Activated B cell treated with CpG ODN at 0.5 μM for 24 hours (primary cell): ENCODE results near the gene PHF12. TPM values are rescaled to one million over a fixed set of nuclear protein-coding genes. Genes with fewer than 3 reads are reported as not detected.

Experiments
- ATAC-seq: fragments of 200-7000 bp; cut with Tn5 transposase; one replicate; pipeline ENCODE4 v1.10.0; 2021; ENCODE audit warnings: low read depth, mild to moderate bottlenecking, moderate library complexity
- CTCF ChIA-PET: fragments of 350-600 bp; sonication (Branson Sonifier 250); formaldehyde crosslinking; loops from one replicate; lab custom pipeline; 2021; ENCODE audit warnings: antibody characterized with exemption; lab: Charles Lee
- POLR2A ChIA-PET: fragments of 350-600 bp; sonication (Branson Sonifier 250); formaldehyde crosslinking; loops from one replicate; lab custom pipeline; 2021; ENCODE audit warnings: antibody characterized with exemption; lab: Charles Lee
- DNase-seq: peaks from one replicate; pipeline ENCODE4 v3.0.0; 2022
- H3K27ac Mint-ChIP-seq: one replicate; pipeline ENCODE4 v1.8.0; 2020; ENCODE audit warnings: mixed read lengths
- H3K27me3 Mint-ChIP-seq: one replicate; pipeline ENCODE4 v1.8.0; 2021; ENCODE audit warnings: mixed read lengths
- H3K36me3 Mint-ChIP-seq: one replicate; pipeline ENCODE4 v1.8.0; 2021; ENCODE audit warnings: low read depth, mixed read lengths
- H3K4me1 Mint-ChIP-seq: one replicate; pipeline ENCODE4 v1.8.0; 2021; ENCODE audit warnings: mixed read lengths
- H3K4me3 Mint-ChIP-seq: one replicate; pipeline ENCODE4 v1.8.0; 2020; ENCODE audit warnings: mild to moderate bottlenecking, mixed read lengths
- H3K9me3 Mint-ChIP-seq: one replicate; pipeline ENCODE4 v1.8.0; 2020; ENCODE audit warnings: mixed read lengths
- intact Hi-C: fragments of 100-400 bp; cut with micrococcal nuclease; formaldehyde crosslinking; loops from one replicate; pipeline ENCODE4 v1.15.1; 2024
- total RNA-seq: library from RNA; stranded (reverse); gene quantifications from 2 replicates; pipeline ENCODE4 v1.2.3, GENCODE V29; 2022
- TF ChIP-seq, protein P1 (sequence below): fragments of 200-600 bp; IDR thresholded peaks from one replicate; pipeline ENCODE4 v1.8.0; 2022; ENCODE audit warnings: antibody characterized with exemption, mild to moderate bottlenecking

PHF12 gene
- total RNA-seq, 1 donor from 2014 or later, result 96.5 TPM

DNA sequence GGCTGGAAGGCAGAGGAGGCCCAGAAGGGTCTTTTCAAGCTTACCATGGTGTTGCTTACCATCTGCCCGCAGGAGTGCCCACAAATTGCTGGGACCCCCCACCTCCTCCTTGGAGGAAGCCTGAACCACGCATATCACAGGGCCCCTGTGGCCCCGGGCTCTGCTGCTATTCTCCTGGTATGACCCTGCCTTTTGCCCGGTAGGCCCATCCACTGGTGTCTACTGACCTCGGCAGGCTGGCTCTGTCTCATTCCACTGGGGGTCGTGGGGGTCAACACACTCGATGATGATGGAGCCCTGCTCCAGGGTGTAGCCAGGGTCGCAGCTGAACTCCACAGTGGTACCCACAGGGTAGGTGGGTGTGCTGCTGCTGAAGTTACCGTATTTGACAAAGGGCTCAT lies 8.2 kb upstream of the PHF12 start:
- ATAC-seq (no peak), DNase-seq (no peak)
- no peak overlapping the region for H3K27ac Mint-ChIP-seq
- ChIA-PET POLR2A (no interaction called here), CTCF (no interaction called here)
- intact Hi-C loops, result loop anchor here (10.0 kb wide), 1 partner anchor 635 kb away; the partner anchor contains the start of gene ANKRD13B
- H3K4me1 Mint-ChIP-seq, result no peaks in the 10 kb centered on the region
- H3K4me3 Mint-ChIP-seq, result no peak overlapping the region
- TF ChIP-seq, protein P1, sequence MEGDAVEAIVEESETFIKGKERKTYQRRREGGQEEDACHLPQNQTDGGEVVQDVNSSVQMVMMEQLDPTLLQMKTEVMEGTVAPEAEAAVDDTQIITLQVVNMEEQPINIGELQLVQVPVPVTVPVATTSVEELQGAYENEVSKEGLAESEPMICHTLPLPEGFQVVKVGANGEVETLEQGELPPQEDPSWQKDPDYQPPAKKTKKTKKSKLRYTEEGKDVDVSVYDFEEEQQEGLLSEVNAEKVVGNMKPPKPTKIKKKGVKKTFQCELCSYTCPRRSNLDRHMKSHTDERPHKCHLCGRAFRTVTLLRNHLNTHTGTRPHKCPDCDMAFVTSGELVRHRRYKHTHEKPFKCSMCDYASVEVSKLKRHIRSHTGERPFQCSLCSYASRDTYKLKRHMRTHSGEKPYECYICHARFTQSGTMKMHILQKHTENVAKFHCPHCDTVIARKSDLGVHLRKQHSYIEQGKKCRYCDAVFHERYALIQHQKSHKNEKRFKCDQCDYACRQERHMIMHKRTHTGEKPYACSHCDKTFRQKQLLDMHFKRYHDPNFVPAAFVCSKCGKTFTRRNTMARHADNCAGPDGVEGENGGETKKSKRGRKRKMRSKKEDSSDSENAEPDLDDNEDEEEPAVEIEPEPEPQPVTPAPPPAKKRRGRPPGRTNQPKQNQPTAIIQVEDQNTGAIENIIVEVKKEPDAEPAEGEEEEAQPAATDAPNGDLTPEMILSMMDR, result no peak
- no peaks in the 10 kb centered on the region for H3K9me3 Mint-ChIP-seq
- H3K27me3 Mint-ChIP-seq, result peaks cover 14% of the 10 kb centered on the region
- no peaks in the 10 kb centered on the region for H3K36me3 Mint-ChIP-seq

DNA sequence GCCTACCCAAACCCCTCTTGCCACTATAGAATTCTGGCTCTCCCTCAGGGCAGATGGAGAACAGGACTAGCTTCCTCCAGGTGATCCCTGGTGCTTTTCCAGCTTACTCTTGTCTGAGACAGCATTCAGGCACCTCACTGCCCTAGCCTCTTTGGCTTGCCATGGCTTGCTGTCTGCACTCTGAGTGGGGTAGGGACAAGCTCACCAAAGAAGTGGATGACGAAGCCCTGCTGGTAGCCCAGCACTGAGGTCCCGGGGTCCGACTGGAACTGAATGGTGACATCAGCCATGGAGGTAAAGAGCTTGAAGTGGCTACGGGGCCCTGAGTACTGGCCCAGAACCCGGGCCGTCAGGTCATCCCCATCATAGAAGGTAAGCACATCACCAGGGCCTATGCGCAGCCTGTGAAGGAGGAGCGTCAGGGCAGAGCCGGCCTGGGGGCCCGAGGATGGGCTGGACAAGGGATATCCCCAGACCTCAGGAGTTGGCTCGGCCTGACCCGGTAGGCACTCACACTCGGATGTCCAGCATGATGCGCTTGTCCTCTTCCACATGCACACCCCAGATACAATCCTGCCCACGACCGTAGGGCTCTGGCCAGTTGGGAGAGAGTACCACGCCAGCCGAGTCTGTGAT lies 7.6 kb upstream of the PHF12 start:
- ATAC-seq (no peak), DNase-seq (no peak)
- no peak overlapping the region for H3K27ac Mint-ChIP-seq
- intact Hi-C loops, result loop anchor here (10.0 kb wide), 1 partner anchor 636 kb away; the partner anchor contains the start of gene ANKRD13B
- H3K4me1 Mint-ChIP-seq, result no peaks in the 10 kb centered on the region
- H3K27me3 Mint-ChIP-seq, result peaks cover 10% of the 10 kb centered on the region
- H3K36me3 Mint-ChIP-seq, result no peaks in the 10 kb centered on the region
- no peak overlapping the region for H3K4me3 Mint-ChIP-seq
- ChIA-PET CTCF (no interaction called here), POLR2A (no interaction called here)
- TF ChIP-seq, protein P1, result no peak
- H3K9me3 Mint-ChIP-seq, result no peaks in the 10 kb centered on the region

DNA sequence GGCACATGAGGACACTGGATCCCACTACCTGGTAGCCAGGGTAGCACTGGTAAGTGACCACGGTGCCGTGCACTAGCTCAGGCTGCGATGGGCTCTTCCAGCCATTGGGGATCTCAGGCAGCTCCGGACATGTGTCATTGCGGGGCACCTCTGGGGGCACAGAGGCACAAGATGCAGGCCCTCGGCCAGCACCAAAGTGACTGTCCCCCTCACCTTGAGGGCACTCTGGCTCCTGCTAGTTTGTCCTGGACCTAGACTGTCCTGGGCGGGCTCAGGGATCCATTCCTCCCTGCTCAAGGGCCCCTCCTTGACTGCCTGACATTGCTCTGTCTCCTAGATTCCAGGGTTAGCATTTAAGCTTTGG lies 6.7 kb upstream of the PHF12 start:
- H3K4me1 Mint-ChIP-seq, result no peaks in the 10 kb centered on the region
- no peak for DNase-seq
- no peak overlapping the region for H3K27ac Mint-ChIP-seq
- ATAC-seq, result no peak
- H3K4me3 Mint-ChIP-seq, result no peak overlapping the region
- intact Hi-C loops, result loop anchor here (10.0 kb wide), 1 partner anchor 637 kb away; the partner anchor contains the start of gene ANKRD13B
- H3K9me3 Mint-ChIP-seq, result no peaks in the 10 kb centered on the region
- CTCF ChIA-PET, result interaction anchor here (1.9 kb wide), 2 partner anchors 8 to 159 kb away, joined by 5 to 7 read pairs; no protein-coding TSS in a partner anchor
- no peaks in the 10 kb centered on the region for H3K27me3 Mint-ChIP-seq
- POLR2A ChIA-PET, result no interaction called here
- no peaks in the 10 kb centered on the region for H3K36me3 Mint-ChIP-seq
- TF ChIP-seq, protein P1, result no peak

DNA sequence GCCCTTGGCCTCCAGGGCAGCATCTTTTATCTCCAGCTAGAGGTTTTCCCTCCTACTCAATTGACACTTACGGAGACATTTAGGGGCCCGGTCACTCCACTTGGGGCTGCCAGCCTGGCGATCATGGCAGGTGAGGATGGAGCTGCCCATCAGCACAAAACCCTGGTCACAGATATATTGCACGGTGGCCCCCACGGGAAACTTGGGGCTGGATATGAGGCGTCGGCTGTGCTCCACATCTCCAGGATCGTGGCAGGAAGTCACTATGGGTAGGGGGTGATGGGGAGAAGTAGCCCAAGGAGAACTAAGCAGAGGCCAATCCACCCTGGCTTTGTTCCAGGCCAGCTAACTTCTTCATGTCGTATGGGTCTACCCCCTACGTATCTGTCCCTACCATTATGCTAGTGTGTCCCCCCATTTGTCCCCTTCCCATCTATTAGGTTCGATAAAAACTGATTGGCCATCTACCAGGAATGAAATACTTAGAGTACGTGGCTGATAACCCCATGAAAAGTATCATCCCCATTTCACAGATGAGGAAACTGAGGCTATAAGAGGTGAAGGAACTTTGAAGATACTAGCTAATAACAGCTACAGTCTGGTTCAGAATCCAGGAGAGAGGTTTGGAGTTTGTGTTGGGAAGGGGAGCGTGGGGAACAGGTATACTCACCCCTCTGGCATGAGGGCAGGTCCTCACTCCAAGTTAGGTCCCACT lies 6.1 kb upstream of the PHF12 start:
- CTCF ChIA-PET, result interaction anchor here (1.0 to 1.9 kb wide), 3 partner anchors 8 to 166 kb away, joined by 3 to 7 read pairs (median 5); no protein-coding TSS in a partner anchor

More for the DNA sequence above, 6.1 kb upstream of the PHF12 start:
- Mint-ChIP-seq H3K4me1 (no peaks in the 10 kb centered on the region), H3K36me3 (no peaks in the 10 kb centered on the region), H3K4me3 (no peak overlapping the region), H3K27ac (no peak overlapping the region), H3K9me3 (no peaks in the 10 kb centered on the region), H3K27me3 (no peaks in the 10 kb centered on the region)
- TF ChIP-seq, protein P1, result no peak
- POLR2A ChIA-PET, result no interaction called here
- DNase-seq (no peak), ATAC-seq (no peak)
- intact Hi-C loops, result loop anchor here (10.0 kb wide), 1 partner anchor 637 kb away; the partner anchor contains the start of gene ANKRD13B
